ENCODE measurements around the gene NEK7. TPM values are rescaled to one million over a fixed set of nuclear protein-coding genes. Genes with fewer than 3 reads are reported as not detected.
"Not testable (repeated sequence)": the region's sequence is repeated elsewhere in the genome, so short reads cannot be mapped to it uniquely, and the experiment has no call there.

The NEK7 gene
- total and polyA plus RNA-seq, 9 of the 15 experiments (the other 6 are each of a cell fraction or from before 2014, with no cell fraction given) = 8.5 to 37.3 (median 27.7) TPM

GRCh38 chr1:198227454-198227853 lies 70.7 kb downstream of the NEK7 start:
- H3K27me3 ChIP-seq (ENCODE audit: control insufficient read depth in 2 of 2, insufficient read depth in 2 of 2, low read length in 2 of 2); DNase-seq (ENCODE audit: extremely low read depth in 1 of 4, low spot score in 3 of 4); H3K9me3 ChIP-seq (replicated peaks; ENCODE audit: control insufficient read depth, insufficient read depth, low read depth, low read length); H4K20me1 ChIP-seq (replicated peaks; ENCODE audit: control insufficient read depth, insufficient read depth, low read length); H3K36me3 ChIP-seq (ENCODE audit: control insufficient read depth, insufficient read depth, low read length); H3K4me2 ChIP-seq (ENCODE audit: insufficient read depth, low read length); H3K9me1 ChIP-seq (ENCODE audit: control insufficient read depth, insufficient read depth, low read length); H3K4me1 ChIP-seq (replicated peaks in 1 of 2; ENCODE audit: control insufficient read depth in 2 of 2, insufficient read depth in 2 of 2, low read length in 2 of 2); BruUV-seq (replicated peaks); H3K4me3 ChIP-seq; ATAC-seq; H3K27ac ChIP-seq (ENCODE audit: extremely low read depth, low read depth, low read length); CTCF ChIA-PET (ENCODE audit: low intra/inter-chr PET ratio); FAIRE-seq; H3K9ac ChIP-seq (ENCODE audit: insufficient read depth in 1 of 2, low read depth in 2 of 2, low read length in 2 of 2); H3K79me2 ChIP-seq (ENCODE audit: control insufficient read depth, insufficient read depth, low read length); POLR2A ChIA-PET; in situ Hi-C loops (cut with MboI); intact Hi-C loops (cut with micrococcal nuclease); H2AFZ ChIP-seq (ENCODE audit: low read depth, low read length): not testable (repeated sequence)
- TF ChIP-seq AFF1 (IDR thresholded peaks at IDR 0.05; ENCODE audit: low read depth in 1 of 2, partially characterized antibody in 2 of 2) = peak in 1 of 2 experiments; percentile 95
- WGBS (ENCODE audit: insufficient coverage, low coverage, missing lambda C conversion rate) = 95% methylated on average over 2 of the region's 2 CpGs
